IMR-90 (cell line): ENCODE results near the gene LDLRAD4. TPM values are rescaled to one million over a fixed set of nuclear protein-coding genes. Genes with fewer than 3 reads are reported as not detected.

Experiments used
- ATAC-seq: fragments of 200-7000 bp; cut with Tn5 transposase; 2 replicates; pipeline ENCODE4 v1.9.1; 2020; ENCODE audit warnings: low read depth, mild to moderate bottlenecking, moderate library complexity
- BruUV-seq: library from RNA; stranded (reverse); fragments of 400-500 nt; replicated peaks from 2 replicates; lab custom pipeline; 2021; lab: Mats Ljungman, UMichigan
- CTCF ChIA-PET: fragments of 300-600 bp; formaldehyde crosslinking; extraction: SDS; loops from one replicate; lab custom pipeline; 2021; ENCODE audit warnings: antibody characterized with exemption; lab: Yijun Ruan, JAX
- POLR2A ChIA-PET: fragments of 300-600 bp; sonication (Branson Sonifier 250); formaldehyde crosslinking; loops from one replicate; lab custom pipeline; 2022; ENCODE audit warnings: antibody characterized with exemption; ENCODE audit not compliant: unreplicated experiment; lab: Charles Lee
- DNase-seq: peaks from one replicate; pipeline ENCODE4 v3.0.0; 2013
- H2AFZ ChIP-seq: replicated peaks from 2 replicates; pipeline ENCODE3; 2013; ENCODE audit warnings: low read length, mild to moderate bottlenecking; ENCODE audit not compliant: poor library complexity
- H2AK5ac ChIP-seq: 2 replicates; pipeline ENCODE4 v1.6.1; 2013; ENCODE audit warnings: low read depth, low read length, inconsistent platforms
- H2AK9ac ChIP-seq: replicated peaks from 2 replicates; pipeline ENCODE3; 2013; ENCODE audit warnings: mild to moderate bottlenecking, low read depth, low read length, moderate library complexity; ENCODE audit not compliant: poor library complexity
- H2BK120ac ChIP-seq: 2 replicates; pipeline ENCODE4 v1.6.1; 2013; ENCODE audit warnings: low read depth, low read length, inconsistent platforms
- H2BK15ac ChIP-seq: 3 replicates; pipeline ENCODE4 v1.6.1; 2013; ENCODE audit warnings: low read depth, low read length, inconsistent platforms
- H2BK20ac ChIP-seq: 2 replicates; pipeline ENCODE4 v1.6.1; 2013; ENCODE audit warnings: low read depth, mild to moderate bottlenecking, inconsistent platforms, low read length, moderate library complexity
- H2BK5ac ChIP-seq: 2 replicates; pipeline ENCODE4 v1.6.1; 2013; ENCODE audit warnings: mild to moderate bottlenecking, low read depth, low read length, inconsistent platforms; ENCODE audit not compliant: poor library complexity, severe bottlenecking
- H3K14ac ChIP-seq: replicated peaks from 2 replicates; pipeline ENCODE4 v1.6.1; 2013; ENCODE audit warnings: low read depth, low read length, inconsistent platforms
- H3K18ac ChIP-seq: 2 replicates; pipeline ENCODE4 v1.6.1; 2013; ENCODE audit warnings: low read depth, low read length, control low read depth
- H3K23ac ChIP-seq: 2 replicates; pipeline ENCODE4 v1.6.1; 2013; ENCODE audit warnings: low read depth, low read length, inconsistent platforms
- H3K27ac ChIP-seq: 2 replicates; pipeline ENCODE4 v1.5.1; 2013; ENCODE audit warnings: mild to moderate bottlenecking, control low read depth, low read length; ENCODE audit not compliant: insufficient read depth
- H3K27me3 ChIP-seq: 2 replicates; pipeline ENCODE4 v1.6.1; 2013; ENCODE audit warnings: low read length; ENCODE audit not compliant: control insufficient read depth, insufficient read depth
- H3K36me3 ChIP-seq: 2 replicates; pipeline ENCODE4 v1.6.1; 2013; ENCODE audit warnings: low read length, mixed read lengths; ENCODE audit not compliant: control insufficient read depth, insufficient read depth
- H3K4ac ChIP-seq: 2 replicates; pipeline ENCODE4 v1.6.1; 2013; ENCODE audit warnings: low read depth, low read length, inconsistent platforms
- H3K4me1 ChIP-seq: 2 replicates; pipeline ENCODE4 v1.6.1; 2013; ENCODE audit warnings: low read length, mixed read lengths; ENCODE audit not compliant: control insufficient read depth, insufficient read depth
- H3K4me2 ChIP-seq: 2 replicates; pipeline ENCODE4 v1.6.1; 2013; ENCODE audit warnings: low read depth, mild to moderate bottlenecking, control low read depth, low read length, moderate library complexity
- H3K4me3 ChIP-seq: 2 replicates; pipeline ENCODE4 v1.5.1; 2013; ENCODE audit warnings: low read depth, mild to moderate bottlenecking, control low read depth, low read length, moderate library complexity; ENCODE audit not compliant: insufficient read depth
- H3K56ac ChIP-seq: 2 replicates; pipeline ENCODE4 v1.6.1; 2013; ENCODE audit warnings: low read length, inconsistent platforms; ENCODE audit not compliant: insufficient read depth; ENCODE audit errors: extremely low read depth
- H3K79me1 ChIP-seq, 2 experiments: 2 replicates each; pipeline ENCODE4 v1.6.1; 2013; ENCODE audit warnings: low read length in 2 of 2, inconsistent platforms in 1 of 2, low read depth in 1 of 2
- H3K9ac ChIP-seq: 2 replicates; pipeline ENCODE4 v1.6.1; 2013; ENCODE audit warnings: low read depth, low read length, control low read depth
- H3K9me1 ChIP-seq: 2 replicates; pipeline ENCODE4 v1.6.1; 2013; ENCODE audit warnings: low read length, inconsistent platforms; ENCODE audit not compliant: insufficient read depth
- H3K9me3 ChIP-seq: 2 replicates; pipeline ENCODE4 v1.6.1; 2013; ENCODE audit warnings: low read length; ENCODE audit not compliant: control insufficient read depth, insufficient read depth
- H4K20me1 ChIP-seq: 2 replicates; pipeline ENCODE4 v1.6.1; 2013; ENCODE audit warnings: low read length, inconsistent platforms; ENCODE audit not compliant: insufficient read depth
- H4K5ac ChIP-seq: 2 replicates; pipeline ENCODE4 v1.6.1; 2013; ENCODE audit warnings: mild to moderate bottlenecking, low read depth, low read length, control low read depth
- H4K8ac ChIP-seq, 2 experiments: 2 replicates each; pipeline ENCODE4 v1.6.1; 2013; ENCODE audit warnings: low read depth in 2 of 2, low read length in 2 of 2, control low read depth in 1 of 2, inconsistent platforms in 1 of 2
- H4K91ac ChIP-seq: 2 replicates; pipeline ENCODE4 v1.6.1; 2013; ENCODE audit warnings: low read depth, low read length, inconsistent platforms; ENCODE audit not compliant: insufficient read depth
- BHLHE40 ChIP-seq: fragments of 150-350 bp; IDR thresholded peaks from 2 replicates; pipeline ENCODE4 v1.6.1; 2016; ENCODE audit warnings: mild to moderate bottlenecking, low read depth, low read length
- CEBPB ChIP-seq: IDR thresholded peaks from 2 replicates; pipeline ENCODE4 v1.6.1; 2012; ENCODE audit warnings: low read depth, low read length, improper control_type of control experiment
- CHD1 ChIP-seq: IDR thresholded peaks from 2 replicates; pipeline ENCODE4 v1.6.1; 2012; ENCODE audit warnings: low read depth, low read length, improper control_type of control experiment
- CTCF ChIP-seq: conservative IDR thresholded peaks from 2 replicates; pipeline ENCODE4 v1.5.1; 2012; ENCODE audit warnings: mild to moderate bottlenecking, low read depth, low read length, improper control_type of control experiment
- FOS ChIP-seq: fragments of 150-350 bp; IDR thresholded peaks from 2 replicates; pipeline ENCODE4 v1.6.1; 2016; ENCODE audit warnings: low read depth, low read length
- MAFK ChIP-seq: IDR thresholded peaks from 2 replicates; pipeline ENCODE4 v1.6.1; 2012; ENCODE audit warnings: low read depth, low read length, improper control_type of control experiment
- MAZ ChIP-seq: IDR thresholded peaks from 2 replicates; pipeline ENCODE4 v1.6.1; 2012; ENCODE audit warnings: low read depth, mild to moderate bottlenecking, low read length, improper control_type of control experiment, moderate library complexity, borderline replicate concordance
- MXI1 ChIP-seq: IDR thresholded peaks from 2 replicates; pipeline ENCODE4 v1.6.1; 2012; ENCODE audit warnings: low read depth, mild to moderate bottlenecking, low read length, moderate library complexity, borderline replicate concordance
- NFE2L2 ChIP-seq: fragments of 150-350 bp; IDR thresholded peaks from 2 replicates; pipeline ENCODE4 v1.6.1; 2016; ENCODE audit warnings: low read depth, mild to moderate bottlenecking, low read length
- POLR2A ChIP-seq: IDR thresholded peaks from 2 replicates; pipeline ENCODE4 v1.6.1; 2012; ENCODE audit warnings: mild to moderate bottlenecking, low read depth, low read length
- RAD21 ChIP-seq: IDR thresholded peaks from 2 replicates; pipeline ENCODE4 v1.6.1; 2012; ENCODE audit warnings: low read length, improper control_type of control experiment
- RCOR1 ChIP-seq: IDR thresholded peaks from 2 replicates; pipeline ENCODE4 v1.6.1; 2012; ENCODE audit warnings: mild to moderate bottlenecking, low read length, improper control_type of control experiment; ENCODE audit not compliant: insufficient replicate concordance
- RFX5 ChIP-seq: IDR thresholded peaks from 2 replicates; pipeline ENCODE4 v1.8.0; 2012; ENCODE audit warnings: low read depth, mild to moderate bottlenecking, low read length, moderate library complexity
- SMC3 ChIP-seq: fragments of 150-350 bp; IDR thresholded peaks from 2 replicates; pipeline ENCODE4 v1.6.1; 2016; ENCODE audit warnings: low read depth, mild to moderate bottlenecking, antibody characterized with exemption, low read length, moderate library complexity
- USF2 ChIP-seq: fragments of 150-350 bp; IDR thresholded peaks from 2 replicates; pipeline ENCODE4 v1.6.1; 2017; ENCODE audit warnings: mild to moderate bottlenecking, antibody characterized with exemption, low read length, low read depth
- WGBS, 2 experiments: methylation state at CpG; one replicate each; pipeline versions ENCODE4 v1.1.5 to v1.1.7; 2013; ENCODE audit warnings: missing lambda C conversion rate in 2 of 2; ENCODE audit not compliant: insufficient read length in 1 of 2; ENCODE audit errors: extremely low coverage in 2 of 2; 5-methylcytosine and 5-hydroxymethylcytosine counted together
- dilution Hi-C: fragments of 300-500 bp; cut with HindIII; formaldehyde crosslinking; loops from one replicate; pipeline ENCODE4 v1.14.3; 2018; ENCODE audit warnings: low sequenced_read_pairs; ENCODE audit not compliant: unreplicated experiment
- in situ Hi-C: fragments of 300-500 bp; cut with MboI; formaldehyde crosslinking; loops from 3 replicates; pipeline ENCODE4 v1.14.3; 2019; ENCODE audit warnings: low sequenced_read_pairs, inconsistent platforms, mixed read lengths
- intact Hi-C: fragments of 100-400 bp; cut with micrococcal nuclease; formaldehyde crosslinking; loops from 2 replicates; pipeline ENCODE4 v1.10.0; 2022
- polyA plus RNA-seq, 3 experiments: library from polyadenylated mRNA; depleted of rRNA; stranded (reverse); fragments of >200 nt; gene quantifications; 2 replicates each; pipeline ENCODE4 v1.2.3, GENCODE V29; 2012; ENCODE audit warnings: low replicate concordance in 1 of 3
- total RNA-seq: library from RNA; depleted of rRNA; stranded (reverse); fragments of >200 nt; gene quantifications from 2 replicates; pipeline ENCODE4 v1.2.3, GENCODE V29; 2012
- TF ChIP-seq, protein P1 (sequence below): fragments of 150-350 bp; IDR thresholded peaks from 2 replicates; pipeline ENCODE4 v1.6.1; 2016; ENCODE audit warnings: low read depth, mild to moderate bottlenecking, low read length, moderate library complexity, borderline replicate concordance

Gene LDLRAD4
- total and polyA plus RNA-seq, 2 of the 4 experiments (the other 2 are of a cell fraction) = not detected

DNA sequence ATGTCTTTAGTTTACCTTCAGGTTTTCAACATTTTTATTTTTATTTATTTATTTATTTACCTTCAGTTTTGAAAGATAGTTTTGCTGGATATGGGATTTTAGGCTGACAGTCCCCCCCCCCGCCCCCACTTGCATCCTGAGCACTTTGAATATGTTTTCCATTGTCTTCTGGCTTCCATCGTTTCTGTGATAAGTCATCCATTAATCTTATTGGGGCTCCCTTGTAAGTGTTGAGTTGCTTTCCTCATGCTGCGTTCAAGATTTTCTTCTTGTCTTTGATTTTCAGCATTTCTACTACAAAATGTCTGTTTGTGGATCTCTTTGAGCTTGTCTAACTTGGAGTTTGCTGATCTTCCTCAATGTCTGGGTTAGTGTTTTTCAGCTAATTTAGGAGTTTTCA, 19.4 kb upstream of the LDLRAD4 start:
- no peaks in the 10 kb centered on the region for H3K4me1 ChIP-seq
- H3K4ac ChIP-seq = no peak overlapping the region
- no peak overlapping the region for H4K5ac ChIP-seq
- H3K9ac ChIP-seq = no peak overlapping the region
- DNase-seq = no peak
- no peak overlapping the region for H4K8ac ChIP-seq
- TF ChIP-seq RAD21 (no peak), CTCF (no peak), USF2 (no peak), MAZ (no peak), MAFK (no peak), MXI1 (no peak), BHLHE40 (no peak), CHD1 (no peak), FOS (no peak), RCOR1 (no peak), POLR2A (no peak), NFE2L2 (no peak), RFX5 (no peak), CEBPB (no peak), SMC3 (no peak)
- TF ChIP-seq, protein P1, sequence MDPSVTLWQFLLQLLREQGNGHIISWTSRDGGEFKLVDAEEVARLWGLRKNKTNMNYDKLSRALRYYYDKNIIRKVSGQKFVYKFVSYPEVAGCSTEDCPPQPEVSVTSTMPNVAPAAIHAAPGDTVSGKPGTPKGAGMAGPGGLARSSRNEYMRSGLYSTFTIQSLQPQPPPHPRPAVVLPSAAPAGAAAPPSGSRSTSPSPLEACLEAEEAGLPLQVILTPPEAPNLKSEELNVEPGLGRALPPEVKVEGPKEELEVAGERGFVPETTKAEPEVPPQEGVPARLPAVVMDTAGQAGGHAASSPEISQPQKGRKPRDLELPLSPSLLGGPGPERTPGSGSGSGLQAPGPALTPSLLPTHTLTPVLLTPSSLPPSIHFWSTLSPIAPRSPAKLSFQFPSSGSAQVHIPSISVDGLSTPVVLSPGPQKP = no peak
- BruUV-seq = no TSS peak
- no peak overlapping the region for H3K27ac ChIP-seq
- H2BK5ac ChIP-seq = no peak overlapping the region
- no peak overlapping the region for H3K4me3 ChIP-seq
- no peak overlapping the region for H4K91ac ChIP-seq
- H2AFZ ChIP-seq = no peak overlapping the region
- POLR2A ChIA-PET = no interaction called here
- no peak overlapping the region for H3K14ac ChIP-seq
- no peak overlapping the region for H3K23ac ChIP-seq
- no peak overlapping the region for H2AK9ac ChIP-seq
- H3K27me3 ChIP-seq = no peaks in the 10 kb centered on the region; the same call in 1 of the 2 replicates
- H3K9me3 ChIP-seq = peaks cover 2% of the 10 kb centered on the region; the same call in 1 of the 2 replicates
- intact Hi-C loops = no loop called here
- H3K9me1 ChIP-seq = no peaks in the 10 kb centered on the region
- H2BK15ac ChIP-seq = no peak overlapping the region
- H2AK5ac ChIP-seq = no peak overlapping the region
- no peak for ATAC-seq
- H3K79me1 ChIP-seq = no peaks in the 10 kb centered on the region
- no CpG with 5 or more reads among the region's 3 CpGs for WGBS, 2 experiments
- no peak overlapping the region for H3K56ac ChIP-seq
- no peaks in the 10 kb centered on the region for H4K20me1 ChIP-seq
- H3K4me2 ChIP-seq = no peak overlapping the region
- dilution Hi-C loops = no loop called here
- H3K36me3 ChIP-seq = no peaks in the 10 kb centered on the region
- CTCF ChIA-PET = no interaction called here
- no peak overlapping the region for H3K18ac ChIP-seq
- in situ Hi-C loops = no loop called here
- H2BK20ac ChIP-seq = no peak overlapping the region
- no peak overlapping the region for H2BK120ac ChIP-seq
